HG03565 (cell line): ENCODE measurements around the gene RPA3.

Experiments used
- ATAC-seq: cut with Tn5 transposase; IDR thresholded peaks from one replicate; pipeline ENCODE4 v1.9.1; 2021; ENCODE audit warnings: mild to moderate bottlenecking, moderate library complexity; ENCODE audit not compliant: unreplicated experiment

RPA3 gene

GRCh38 chr7:7718492-7718891 lies at the start of gene RPA3:
TSS of gene RPA3 (minus strand) at chr7:7718607. CDS start at chr7:7640418, 78,189 bp downstream.
- no peak for ATAC-seq

GRCh38 chr7:7766671-7767070 lies 48.3 kb upstream of the RPA3 start:
- no peak for ATAC-seq

- peak; percentile 78 for ATAC-seq
Observed at GRCh38 chr7:7765422-7765821, 47.0 kb upstream of the RPA3 start.

- ATAC-seq = no peak
Observed at GRCh38 chr7:7764520-7765396, 46.4 kb upstream of the RPA3 start.

- peak; percentile 37 for ATAC-seq
Observed at GRCh38 chr7:7761974-7762779, 43.8 kb upstream of the RPA3 start.

- no peak for ATAC-seq
Observed at GRCh38 chr7:7761340-7761973, 43.0 kb upstream of the RPA3 start.

GRCh38 chr7:7757576-7757975 lies 39.2 kb upstream of the RPA3 start:
- no peak for ATAC-seq

- no peak for ATAC-seq
Observed at GRCh38 chr7:7756577-7756976, 38.2 kb upstream of the RPA3 start.

GRCh38 chr7:7751243-7752092 lies 33.1 kb upstream of the RPA3 start:
- ATAC-seq = no peak

- no peak for ATAC-seq
Observed at GRCh38 chr7:7750571-7751242, 32.3 kb upstream of the RPA3 start.

- ATAC-seq = no peak
Observed at GRCh38 chr7:7746458-7746857, 28.1 kb upstream of the RPA3 start.

GRCh38 chr7:7745966-7746365 lies 27.6 kb upstream of the RPA3 start:
- no peak for ATAC-seq

GRCh38 chr7:7745258-7745657 lies 26.9 kb upstream of the RPA3 start:
- ATAC-seq = no peak

- no peak for ATAC-seq
Observed at GRCh38 chr7:7742223-7742622, 23.8 kb upstream of the RPA3 start.

- no peak for ATAC-seq
Observed at GRCh38 chr7:7740037-7740355, 21.6 kb upstream of the RPA3 start.

GRCh38 chr7:7739204-7740036 lies 21.0 kb upstream of the RPA3 start:
- ATAC-seq = peak; percentile 50

GRCh38 chr7:7738622-7739021 lies 20.2 kb upstream of the RPA3 start:
- ATAC-seq = no peak

GRCh38 chr7:7738177-7738576 lies 19.8 kb upstream of the RPA3 start:
- ATAC-seq = no peak

GRCh38 chr7:7737674-7738073 lies 19.3 kb upstream of the RPA3 start:
- no peak for ATAC-seq
